Keratinocyte (primary cell): ENCODE results near the gene ERBB2. TPM values are rescaled to one million over a fixed set of nuclear protein-coding genes. Genes with fewer than 3 reads are reported as not detected.

Experiments
- DNase-seq: peaks from one replicate; pipeline ENCODE4 v3.0.0-alpha.2; 2011; ENCODE audit warnings: low read depth, missing footprints, low spot score
- FAIRE-seq: peaks from 2 replicates; lab custom pipeline; 2011; peaks lifted over from hg19 to GRCh38; lab: Jason Lieb, UNC
- H2AFZ ChIP-seq: 2 replicates; pipeline ENCODE4 v1.6.0; 2012; ENCODE audit warnings: low read length, control low read depth, inconsistent platforms; ENCODE audit not compliant: control insufficient read depth
- H3K27ac ChIP-seq: 2 replicates; pipeline ENCODE4 v1.5.1; 2011; ENCODE audit warnings: low read length; ENCODE audit not compliant: control insufficient read depth, insufficient read depth
- H3K27me3 ChIP-seq: 3 replicates; pipeline ENCODE4 v1.6.0; 2011; ENCODE audit warnings: low read length; ENCODE audit not compliant: control insufficient read depth, insufficient read depth; ENCODE audit errors: extremely low read depth
- H3K36me3 ChIP-seq, 2 experiments: 2 replicates in 1 of 2; 3 replicates in 1 of 2; pipeline ENCODE4 v1.5.1; 2011; ENCODE audit warnings: low read length in 2 of 2, mild to moderate bottlenecking in 1 of 2; ENCODE audit not compliant: control insufficient read depth in 2 of 2, insufficient read depth in 2 of 2; ENCODE audit errors: extremely low read depth in 1 of 2
- H3K4me1 ChIP-seq: 3 replicates; pipeline ENCODE4 v1.5.1; 2011; ENCODE audit warnings: low read length; ENCODE audit not compliant: control insufficient read depth, insufficient read depth; ENCODE audit errors: extremely low read depth
- H3K4me2 ChIP-seq: 3 replicates; pipeline ENCODE4 v1.6.0; 2011; ENCODE audit warnings: low read depth, low read length; ENCODE audit not compliant: control insufficient read depth, insufficient read depth; ENCODE audit errors: extremely low read depth
- H3K4me3 ChIP-seq, 3 experiments: fragments of 200-600 bp in 1 of 3; sonication (generic) in 1 of 3; 2 replicates in 2 of 3; 3 replicates in 1 of 3; pipeline ENCODE4 v1.5.1; 2011 to 2016; ENCODE audit warnings: low read length in 3 of 3, mild to moderate bottlenecking in 3 of 3, control low read depth in 2 of 3, inconsistent platforms in 1 of 3, low read depth in 1 of 3, mixed read lengths in 1 of 3, mixed run types in 1 of 3, moderate library complexity in 1 of 3; ENCODE audit not compliant: control insufficient read depth in 2 of 3, insufficient read depth in 2 of 3; ENCODE audit errors: extremely low read depth in 1 of 3
- H3K79me2 ChIP-seq: 2 replicates; pipeline ENCODE4 v1.6.0; 2012; ENCODE audit warnings: low read length; ENCODE audit not compliant: control insufficient read depth, insufficient read depth
- H3K9ac ChIP-seq: 3 replicates; pipeline ENCODE4 v1.6.0; 2011; ENCODE audit warnings: low read length; ENCODE audit not compliant: control insufficient read depth, insufficient read depth; ENCODE audit errors: extremely low read depth
- H3K9me1 ChIP-seq: 3 replicates; pipeline ENCODE4 v1.6.0; 2011; ENCODE audit warnings: low read length; ENCODE audit not compliant: control insufficient read depth, insufficient read depth; ENCODE audit errors: extremely low read depth
- H3K9me3 ChIP-seq: 2 replicates; pipeline ENCODE4 v1.5.1; 2012; ENCODE audit warnings: low read depth, low read length; ENCODE audit not compliant: control insufficient read depth
- H4K20me1 ChIP-seq: 3 replicates; pipeline ENCODE4 v1.6.0; 2011; ENCODE audit warnings: low read length; ENCODE audit not compliant: control insufficient read depth, insufficient read depth; ENCODE audit errors: extremely low read depth
- EZH2 ChIP-seq: IDR thresholded peaks from one replicate; pipeline ENCODE4 v1.6.1; 2012; ENCODE audit warnings: inconsistent platforms, mild to moderate bottlenecking, low read length, moderate library complexity
- dilution Hi-C: fragments of 300-500 bp; cut with MboI; formaldehyde crosslinking; loops from one replicate; pipeline ENCODE4 v1.7.0; 2020; ENCODE audit warnings: low sequenced_read_pairs; ENCODE audit not compliant: extremely low pct_ligation_motif_present
- polyA plus RNA-seq, 5 experiments: library from polyadenylated mRNA; depleted of rRNA in 3 of 5; stranded (reverse) in 3 of 5; stranded (forward) in 1 of 5; unstranded in 1 of 5; fragments of >200 nt; gene quantifications; 1 replicate in 1 of 5; 2 replicates in 3 of 5; 3 replicates in 1 of 5; pipeline versions ENCODE4 v1.2.1 to v1.2.3, GENCODE V29; 2011 to 2012; ENCODE audit warnings: missing spikeins in 2 of 5, low read depth in 1 of 5, low replicate concordance in 1 of 5
- TF ChIP-seq, protein P1 (sequence below), 3 experiments: IDR thresholded peaks in 1 of 3; conservative IDR thresholded peaks in 1 of 3; optimal IDR thresholded peaks in 1 of 3; 2 replicates in 2 of 3; 3 replicates in 1 of 3; pipeline versions ENCODE3 to v1.5.1; 2011; ENCODE audit warnings: low read length in 3 of 3, mild to moderate bottlenecking in 3 of 3, moderate library complexity in 2 of 3, control low read depth in 1 of 3, inconsistent platforms in 1 of 3; ENCODE audit not compliant: insufficient read depth in 2 of 3; ENCODE audit errors: extremely low read depth in 1 of 3

Gene ERBB2
- polyA plus RNA-seq, 1 donor (not counting 4 experiments of a cell fraction or from before 2014, with no cell fraction given), result 21.4 TPM

DNA sequence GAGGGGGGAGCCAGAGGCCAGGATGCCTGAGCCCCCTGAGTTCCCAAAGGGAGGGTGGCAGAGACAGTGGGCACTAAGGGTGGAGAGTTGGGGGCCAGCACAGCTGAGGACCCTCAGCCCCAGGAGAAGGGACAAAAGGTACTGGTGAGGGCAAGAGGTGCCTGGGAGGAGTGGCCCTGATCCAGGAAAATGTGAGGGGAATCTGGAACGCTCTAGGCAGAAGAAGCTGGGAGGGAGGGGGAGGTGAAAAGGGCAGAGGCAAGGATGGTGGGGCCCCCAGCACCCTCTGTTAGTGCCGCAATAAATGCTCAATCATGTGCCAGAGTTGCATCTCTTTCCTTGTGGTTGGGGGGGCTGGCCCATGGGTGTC is 33.6 kb upstream of the ERBB2 start:
- H3K9me3 ChIP-seq, result no peaks in the 10 kb centered on the region
- H3K9ac ChIP-seq, result no peak overlapping the region
- TF ChIP-seq, protein P1, sequence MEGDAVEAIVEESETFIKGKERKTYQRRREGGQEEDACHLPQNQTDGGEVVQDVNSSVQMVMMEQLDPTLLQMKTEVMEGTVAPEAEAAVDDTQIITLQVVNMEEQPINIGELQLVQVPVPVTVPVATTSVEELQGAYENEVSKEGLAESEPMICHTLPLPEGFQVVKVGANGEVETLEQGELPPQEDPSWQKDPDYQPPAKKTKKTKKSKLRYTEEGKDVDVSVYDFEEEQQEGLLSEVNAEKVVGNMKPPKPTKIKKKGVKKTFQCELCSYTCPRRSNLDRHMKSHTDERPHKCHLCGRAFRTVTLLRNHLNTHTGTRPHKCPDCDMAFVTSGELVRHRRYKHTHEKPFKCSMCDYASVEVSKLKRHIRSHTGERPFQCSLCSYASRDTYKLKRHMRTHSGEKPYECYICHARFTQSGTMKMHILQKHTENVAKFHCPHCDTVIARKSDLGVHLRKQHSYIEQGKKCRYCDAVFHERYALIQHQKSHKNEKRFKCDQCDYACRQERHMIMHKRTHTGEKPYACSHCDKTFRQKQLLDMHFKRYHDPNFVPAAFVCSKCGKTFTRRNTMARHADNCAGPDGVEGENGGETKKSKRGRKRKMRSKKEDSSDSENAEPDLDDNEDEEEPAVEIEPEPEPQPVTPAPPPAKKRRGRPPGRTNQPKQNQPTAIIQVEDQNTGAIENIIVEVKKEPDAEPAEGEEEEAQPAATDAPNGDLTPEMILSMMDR (optimal IDR thresholded peaks at IDR 0.05 in 1 of 3, IDR thresholded peaks at IDR 0.05 in 1 of 3, conservative IDR thresholded peaks at IDR 0.05 in 1 of 3; ENCODE audit: extremely low read depth in 1 of 3, insufficient read depth in 2 of 3, low read length in 3 of 3), result no peak
- no peak for TF ChIP-seq EZH2
- no peaks in the 10 kb centered on the region for H3K79me2 ChIP-seq
- no peak overlapping the region for H2AFZ ChIP-seq
- H3K27ac ChIP-seq, result no peak overlapping the region
- no peaks in the 10 kb centered on the region for H4K20me1 ChIP-seq
- DNase-seq, result no peak
- peaks cover 0 to 2% of the 10 kb centered on the region in 2 experiments for H3K36me3 ChIP-seq
- no peak overlapping the region for H3K4me2 ChIP-seq
- no peaks in the 10 kb centered on the region for H3K9me1 ChIP-seq
- FAIRE-seq, result no peak
- peaks cover 8% of the 10 kb centered on the region for H3K4me1 ChIP-seq
- H3K27me3 ChIP-seq, result peaks cover 39% of the 10 kb centered on the region
- no peak overlapping the region for H3K4me3 ChIP-seq
- dilution Hi-C loops, result no loop called here

DNA sequence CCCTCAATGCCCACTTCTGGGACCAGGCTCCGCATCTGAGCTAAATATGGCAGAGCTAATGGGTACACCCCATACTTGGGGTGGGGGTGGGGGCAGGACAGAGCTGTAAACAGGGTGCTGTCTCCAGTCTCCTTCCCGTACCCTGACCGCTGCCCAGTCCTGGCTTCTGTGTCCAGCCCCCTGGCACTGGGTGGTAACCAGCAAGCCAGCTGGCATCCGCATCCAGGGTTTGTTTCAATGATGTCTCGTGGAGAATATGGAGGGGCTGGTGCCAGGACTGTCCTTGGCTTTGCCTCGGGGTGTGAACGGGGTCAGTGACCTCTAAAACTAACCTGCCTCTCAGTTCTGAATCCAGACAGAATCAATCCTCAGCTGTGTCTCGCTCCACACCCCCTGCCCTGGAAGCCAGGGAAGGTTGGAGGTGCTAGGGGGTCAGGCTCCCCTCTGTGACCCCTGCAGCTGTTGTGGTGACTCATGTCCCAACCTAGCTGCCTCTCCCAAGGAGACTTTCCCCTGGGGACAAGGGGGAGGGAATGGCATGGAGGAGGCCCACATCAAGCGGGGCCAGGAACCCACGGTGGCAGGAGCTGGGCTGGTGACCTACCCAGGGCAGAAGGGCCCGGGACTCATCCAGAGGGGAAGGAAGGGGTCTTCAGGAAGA is 33.1 kb upstream of the ERBB2 start:
- Histone ChIP-seq H3K9me1 (no peaks in the 10 kb centered on the region), H3K9me3 (no peaks in the 10 kb centered on the region), H3K27ac (no peak overlapping the region), H3K79me2 (no peaks in the 10 kb centered on the region), H3K4me3 (no peak overlapping the region), H3K27me3 (peaks cover 44% of the 10 kb centered on the region), H3K4me1 (peaks cover 8% of the 10 kb centered on the region), H4K20me1 (no peaks in the 10 kb centered on the region), H3K36me3 (peaks cover 0 to 2% of the 10 kb centered on the region in 2 experiments), H3K9ac (no peak overlapping the region), H2AFZ (no peak overlapping the region), H3K4me2 (no peak overlapping the region)
- DNase-seq (no peak), FAIRE-seq (no peak)
- dilution Hi-C loops, result no loop called here
- TF ChIP-seq, protein P1 (optimal IDR thresholded peaks at IDR 0.05 in 1 of 3, IDR thresholded peaks at IDR 0.05 in 1 of 3, conservative IDR thresholded peaks at IDR 0.05 in 1 of 3; ENCODE audit: extremely low read depth in 1 of 3, insufficient read depth in 2 of 3, low read length in 3 of 3), result no peak
- TF ChIP-seq EZH2, result no peak
